ENCODE data around the gene PRKD2. TPM values are rescaled to one million over a fixed set of nuclear protein-coding genes. Genes with fewer than 3 reads are reported as not detected.

PRKD2 gene
- total RNA-seq, 1 donor, result 9.0 TPM

DNA sequence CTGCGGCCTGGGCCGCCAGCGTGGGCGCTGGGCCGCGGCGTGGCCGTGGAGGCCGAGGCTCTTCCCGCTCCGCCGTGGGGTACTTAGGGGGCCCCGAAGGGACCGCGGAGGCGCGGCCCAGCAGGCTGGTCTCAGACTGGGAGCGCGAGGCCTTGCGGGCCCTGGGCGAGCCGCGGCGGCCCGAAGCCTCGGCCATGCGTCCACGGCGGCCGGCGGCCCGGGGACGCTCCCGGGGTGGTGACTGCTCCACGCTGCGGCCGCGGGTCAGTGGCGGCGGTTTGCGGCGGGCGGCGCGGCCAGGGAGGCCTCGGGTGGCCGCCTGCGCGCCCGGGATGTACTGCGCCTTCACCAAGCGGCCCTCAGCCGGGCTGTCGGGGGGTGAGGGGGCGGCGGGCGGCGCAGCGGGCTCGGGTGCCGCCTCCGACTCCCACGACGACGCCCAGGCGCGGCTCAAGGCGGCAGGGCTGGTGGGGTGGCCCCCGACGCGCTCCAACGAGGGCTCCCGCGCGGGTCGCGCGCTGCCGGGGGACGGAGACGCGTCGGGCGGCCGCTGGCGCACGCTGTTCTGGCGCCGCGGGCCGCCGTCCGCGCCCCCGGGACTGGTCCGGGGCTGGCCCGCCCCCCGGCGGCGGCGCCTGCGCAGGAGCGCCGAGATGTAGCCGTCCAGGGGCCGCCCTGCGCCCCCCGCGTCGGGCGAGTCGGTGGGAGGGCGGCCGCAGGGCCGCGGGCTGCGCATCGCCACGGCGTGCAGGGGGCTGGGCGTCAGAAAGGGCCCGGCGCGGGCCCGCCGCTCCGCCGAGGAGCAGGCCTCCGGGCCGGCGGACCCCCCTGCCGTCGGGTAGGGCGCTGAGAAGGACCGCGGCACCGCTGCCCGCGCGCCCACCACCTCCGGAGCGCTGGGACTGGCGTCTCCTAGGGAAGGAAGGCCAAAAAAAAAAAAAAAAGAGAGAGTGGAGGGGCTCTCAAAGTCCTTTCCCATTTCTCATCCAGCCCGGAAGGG is 67.7 kb downstream of the PRKD2 start:
- no peaks in the 10 kb centered on the region for H3K9me3 ChIP-seq (ENCODE audit: low read depth, low read length)
- H3K36me3 ChIP-seq (ENCODE audit: insufficient read depth, low read length), result no peaks in the 10 kb centered on the region
- H4K20me1 ChIP-seq (ENCODE audit: insufficient read depth, low read length), result no peaks in the 10 kb centered on the region
- H2AFZ ChIP-seq (ENCODE audit: low read length), result no peak overlapping the region
- DNase-seq (ENCODE audit: insufficient read length, low spot score, missing footprints), result peak; percentile 84
- H3K27ac ChIP-seq (ENCODE audit: low read depth, low read length), result no peak overlapping the region
- no peak overlapping the region for H3K4me3 ChIP-seq (ENCODE audit: insufficient read depth, low read length)
- no peaks in the 10 kb centered on the region for H3K4me1 ChIP-seq (ENCODE audit: insufficient read depth, low read length)
- H3K79me2 ChIP-seq (ENCODE audit: insufficient read depth, low read length), result no peaks in the 10 kb centered on the region
- no peak for TF ChIP-seq CTCF (IDR thresholded peaks at IDR 0.05; ENCODE audit: extremely low read depth, low read depth, low read length)
- H3K4me2 ChIP-seq (ENCODE audit: insufficient read depth, low read length), result no peak overlapping the region
- H3K27me3 ChIP-seq (ENCODE audit: insufficient read depth, low read length), result no peaks in the 10 kb centered on the region

DNA sequence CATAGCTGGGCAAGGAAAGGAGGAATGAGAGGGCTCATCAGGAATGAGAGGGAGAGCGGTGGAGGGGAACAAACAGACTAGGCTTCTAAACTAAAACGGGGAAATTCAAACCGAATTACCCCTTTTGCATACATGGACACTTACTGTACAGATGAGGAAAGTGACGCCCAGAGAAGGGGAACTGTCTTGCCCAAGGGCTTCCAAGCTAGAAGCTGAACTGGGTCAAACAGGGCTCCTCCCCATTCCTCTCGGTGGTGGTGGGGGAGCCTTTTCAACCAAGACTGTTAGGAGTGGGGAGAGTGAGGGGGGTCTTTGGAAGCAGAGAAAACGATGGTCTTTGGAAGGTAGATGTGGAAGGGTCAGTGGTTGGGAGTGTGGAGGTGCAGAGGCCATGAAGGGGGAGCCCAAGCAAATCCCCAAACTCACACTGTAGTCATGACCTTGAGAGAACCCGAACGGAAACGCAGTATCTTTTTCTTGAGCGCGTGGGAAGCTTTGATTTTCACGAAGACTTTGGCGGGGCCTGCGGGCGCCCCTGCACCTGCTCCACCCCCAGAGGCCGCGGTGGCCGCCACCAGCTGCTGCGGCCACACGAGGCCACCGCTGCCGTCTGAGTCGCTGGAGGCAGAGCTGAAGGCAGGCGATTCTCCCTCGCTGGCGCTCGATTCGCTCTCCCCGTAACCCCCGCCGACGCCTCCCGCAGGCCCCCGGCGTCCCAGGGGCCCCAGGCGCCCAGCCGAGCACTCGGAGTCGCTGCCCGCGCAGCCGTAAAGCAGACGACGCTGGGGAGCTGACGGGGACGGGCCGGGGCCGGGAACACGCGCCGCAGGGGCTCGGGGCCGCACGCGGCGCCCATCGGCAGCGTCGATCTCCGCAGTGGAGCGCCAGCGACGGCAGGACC is 68.6 kb downstream of the PRKD2 start:
- Histone ChIP-seq H3K27ac (ENCODE audit: low read depth, low read length) (no peak overlapping the region), H3K36me3 (ENCODE audit: insufficient read depth, low read length) (no peaks in the 10 kb centered on the region), H2AFZ (ENCODE audit: low read length) (no peak overlapping the region), H3K9me3 (ENCODE audit: low read depth, low read length) (no peaks in the 10 kb centered on the region), H3K4me3 (ENCODE audit: insufficient read depth, low read length) (no peak overlapping the region), H3K79me2 (ENCODE audit: insufficient read depth, low read length) (no peaks in the 10 kb centered on the region), H3K4me1 (ENCODE audit: insufficient read depth, low read length) (no peaks in the 10 kb centered on the region), H3K27me3 (ENCODE audit: insufficient read depth, low read length) (no peaks in the 10 kb centered on the region), H4K20me1 (ENCODE audit: insufficient read depth, low read length) (no peaks in the 10 kb centered on the region), H3K4me2 (ENCODE audit: insufficient read depth, low read length) (no peak overlapping the region)
- no peak for TF ChIP-seq CTCF (IDR thresholded peaks at IDR 0.05; ENCODE audit: extremely low read depth, low read depth, low read length)
- peak; percentile 57 for DNase-seq (ENCODE audit: insufficient read length, low spot score, missing footprints)

DNA sequence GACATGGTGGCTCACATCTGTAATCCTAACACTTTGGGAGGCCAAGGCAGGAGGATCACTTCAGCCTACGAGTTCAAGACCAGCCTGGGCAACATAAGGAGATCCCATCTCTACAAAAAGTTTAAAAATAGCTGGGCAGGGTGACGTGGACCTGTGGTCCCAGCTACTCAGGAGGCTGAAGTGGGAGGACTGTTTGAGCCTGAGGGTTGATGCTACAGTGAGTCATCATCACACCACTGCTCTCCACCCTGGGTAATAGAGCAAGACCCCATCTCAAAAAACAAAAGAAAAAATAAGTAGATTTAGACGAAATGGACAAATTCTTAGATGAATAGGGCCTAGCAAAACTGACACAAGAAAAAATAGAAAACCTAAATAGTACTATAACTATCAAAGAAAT is 70.5 kb downstream of the PRKD2 start:
- DNase-seq (ENCODE audit: insufficient read length, low spot score, missing footprints), result no peak
- no peak for TF ChIP-seq CTCF (IDR thresholded peaks at IDR 0.05; ENCODE audit: extremely low read depth, low read depth, low read length)

More for the DNA sequence above, 70.5 kb downstream of the PRKD2 start:
- Histone ChIP-seq H4K20me1 (ENCODE audit: insufficient read depth, low read length) (no peaks in the 10 kb centered on the region), H3K36me3 (ENCODE audit: insufficient read depth, low read length) (no peaks in the 10 kb centered on the region), H3K79me2 (ENCODE audit: insufficient read depth, low read length) (no peaks in the 10 kb centered on the region), H3K27ac (ENCODE audit: low read depth, low read length) (no peak overlapping the region), H3K4me1 (ENCODE audit: insufficient read depth, low read length) (no peaks in the 10 kb centered on the region), H3K4me2 (ENCODE audit: insufficient read depth, low read length) (no peak overlapping the region), H3K27me3 (ENCODE audit: insufficient read depth, low read length) (no peaks in the 10 kb centered on the region), H2AFZ (ENCODE audit: low read length) (no peak overlapping the region), H3K4me3 (ENCODE audit: insufficient read depth, low read length) (no peak overlapping the region), H3K9me3 (ENCODE audit: low read depth, low read length) (no peaks in the 10 kb centered on the region)
